ENCODE measurements around the gene GYPE. TPM values are rescaled to one million over a fixed set of nuclear protein-coding genes. Genes with fewer than 3 reads are reported as not detected.

Gene GYPE
- total RNA-seq = 0.53 TPM in 1 of 2 replicates, not detected in the other

GRCh38 chr4:143905440-143905839 lies at the start of gene GYPE:
Gene GYPE (minus strand): TSS chr4:143905559. CDS start chr4:143905507, 52 bp downstream.

Other genes starting within 250 kb of the GYPE start
- not detected in 2 replicates for gene FREM3, start 204.9 kb downstream of the GYPE start, total RNA-seq
- not detected in 2 replicates for gene GYPB, start 113.8 kb upstream of the GYPE start, total RNA-seq
- not detected in 2 replicates for gene GYPA, start 235.2 kb upstream of the GYPE start, total RNA-seq

Data from myometrial cell (primary cell).